ENCODE measurements around the gene SYVN1.

The SYVN1 gene

GRCh38 chr11:65156926-65157325 lies 22.6 kb upstream of the SYVN1 start:
- ChIA-PET POLR2A (no interaction called here), CTCF (interaction anchor here (0.7 kb wide), 1 partner anchor 803 kb away, joined by 3 read pairs; no protein-coding TSS in a partner anchor)
- Histone ChIP-seq H3K27ac (ENCODE audit: extremely low read depth, low read depth, low read length) (no peak overlapping the region), H3K36me3 (ENCODE audit: control insufficient read depth in 2 of 2, insufficient read depth in 1 of 2, low read length in 2 of 2) (no peaks in the 10 kb centered on the region), H3K4me1 (ENCODE audit: control insufficient read depth, insufficient read depth, low read length) (no peaks in the 10 kb centered on the region), H3K4me3 (ENCODE audit: low read depth, low read length) (no peak overlapping the region), H3K9me3 (ENCODE audit: control insufficient read depth, insufficient read depth, low read depth, low read length) (no peaks in the 10 kb centered on the region)
- no peak for TF ChIP-seq ZNF510 (tag by site-specific recombination; IDR thresholded peaks at IDR 0.05; ENCODE audit: insufficient replicate concordance)
- TF ChIP-seq, protein P1, sequence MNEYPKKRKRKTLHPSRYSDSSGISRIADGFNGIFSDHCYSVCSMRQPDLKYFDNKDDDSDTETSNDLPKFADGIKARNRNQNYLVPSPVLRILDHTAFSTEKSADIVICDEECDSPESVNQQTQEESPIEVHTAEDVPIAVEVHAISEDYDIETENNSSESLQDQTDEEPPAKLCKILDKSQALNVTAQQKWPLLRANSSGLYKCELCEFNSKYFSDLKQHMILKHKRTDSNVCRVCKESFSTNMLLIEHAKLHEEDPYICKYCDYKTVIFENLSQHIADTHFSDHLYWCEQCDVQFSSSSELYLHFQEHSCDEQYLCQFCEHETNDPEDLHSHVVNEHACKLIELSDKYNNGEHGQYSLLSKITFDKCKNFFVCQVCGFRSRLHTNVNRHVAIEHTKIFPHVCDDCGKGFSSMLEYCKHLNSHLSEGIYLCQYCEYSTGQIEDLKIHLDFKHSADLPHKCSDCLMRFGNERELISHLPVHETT (tag by site-specific recombination; IDR thresholded peaks at IDR 0.05): no peak
- TF ChIP-seq TCF7L2 (IDR thresholded peaks at IDR 0.05; ENCODE audit: borderline replicate concordance, low read depth, low read length): no peak
- TF ChIP-seq, protein P2, sequence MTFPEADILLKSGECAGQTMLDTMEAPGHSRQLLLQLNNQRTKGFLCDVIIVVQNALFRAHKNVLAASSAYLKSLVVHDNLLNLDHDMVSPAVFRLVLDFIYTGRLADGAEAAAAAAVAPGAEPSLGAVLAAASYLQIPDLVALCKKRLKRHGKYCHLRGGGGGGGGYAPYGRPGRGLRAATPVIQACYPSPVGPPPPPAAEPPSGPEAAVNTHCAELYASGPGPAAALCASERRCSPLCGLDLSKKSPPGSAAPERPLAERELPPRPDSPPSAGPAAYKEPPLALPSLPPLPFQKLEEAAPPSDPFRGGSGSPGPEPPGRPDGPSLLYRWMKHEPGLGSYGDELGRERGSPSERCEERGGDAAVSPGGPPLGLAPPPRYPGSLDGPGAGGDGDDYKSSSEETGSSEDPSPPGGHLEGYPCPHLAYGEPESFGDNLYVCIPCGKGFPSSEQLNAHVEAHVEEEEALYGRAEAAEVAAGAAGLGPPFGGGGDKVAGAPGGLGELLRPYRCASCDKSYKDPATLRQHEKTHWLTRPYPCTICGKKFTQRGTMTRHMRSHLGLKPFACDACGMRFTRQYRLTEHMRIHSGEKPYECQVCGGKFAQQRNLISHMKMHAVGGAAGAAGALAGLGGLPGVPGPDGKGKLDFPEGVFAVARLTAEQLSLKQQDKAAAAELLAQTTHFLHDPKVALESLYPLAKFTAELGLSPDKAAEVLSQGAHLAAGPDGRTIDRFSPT (tag by site-specific recombination; IDR thresholded peaks at IDR 0.05): no peak
- no peak for TF ChIP-seq ZBTB7A (tag by site-specific recombination; IDR thresholded peaks at IDR 0.05; ENCODE audit: low read depth)

GRCh38 chr11:65156256-65156655 lies 21.9 kb upstream of the SYVN1 start:
- CTCF ChIA-PET: interaction anchor here (0.7 kb wide), 1 partner anchor 802 kb away, joined by 3 read pairs; no protein-coding TSS in a partner anchor
- Histone ChIP-seq H3K4me3 (ENCODE audit: low read depth, low read length) (no peak overlapping the region), H3K27ac (ENCODE audit: extremely low read depth, low read depth, low read length) (no peak overlapping the region), H3K36me3 (ENCODE audit: control insufficient read depth in 2 of 2, insufficient read depth in 1 of 2, low read length in 2 of 2) (no peaks in the 10 kb centered on the region), H3K4me1 (ENCODE audit: control insufficient read depth, insufficient read depth, low read length) (no peaks in the 10 kb centered on the region), H3K9me3 (ENCODE audit: control insufficient read depth, insufficient read depth, low read depth, low read length) (no peaks in the 10 kb centered on the region)
- TF ChIP-seq ZIC2 (tag by site-specific recombination; IDR thresholded peaks at IDR 0.05) (no peak), FEZF1 (tag by site-specific recombination; IDR thresholded peaks at IDR 0.05) (no peak), ZNF747 (tag by site-specific recombination; IDR thresholded peaks at IDR 0.05) (no peak), ZNF146 (tag by site-specific recombination; IDR thresholded peaks at IDR 0.05) (no peak), ZNF302 (tag by site-specific recombination; IDR thresholded peaks at IDR 0.05; ENCODE audit: low read depth) (no peak), GLI4 (tag by site-specific recombination; IDR thresholded peaks at IDR 0.05) (no peak), ZNF37A (tag by site-specific recombination; IDR thresholded peaks at IDR 0.05) (no peak), ZBTB26 (tag by site-specific recombination; optimal IDR thresholded peaks at IDR 0.05) (no peak), ZNF155 (tag by site-specific recombination; IDR thresholded peaks at IDR 0.05) (no peak), ZNF26 (tag by site-specific recombination; IDR thresholded peaks at IDR 0.05) (no peak), ZNF792 (tag by site-specific recombination; IDR thresholded peaks at IDR 0.05) (no peak), ZNF843 (tag by site-specific recombination; IDR thresholded peaks at IDR 0.05) (no peak), ZFP69B (tag by site-specific recombination; IDR thresholded peaks at IDR 0.05) (no peak), ZNF311 (tag by site-specific recombination; IDR thresholded peaks at IDR 0.05; ENCODE audit: borderline replicate concordance) (no peak), ZNF391 (tag by site-specific recombination; IDR thresholded peaks at IDR 0.05; ENCODE audit: borderline replicate concordance, low read depth) (no peak)
- TF ChIP-seq, protein P3, sequence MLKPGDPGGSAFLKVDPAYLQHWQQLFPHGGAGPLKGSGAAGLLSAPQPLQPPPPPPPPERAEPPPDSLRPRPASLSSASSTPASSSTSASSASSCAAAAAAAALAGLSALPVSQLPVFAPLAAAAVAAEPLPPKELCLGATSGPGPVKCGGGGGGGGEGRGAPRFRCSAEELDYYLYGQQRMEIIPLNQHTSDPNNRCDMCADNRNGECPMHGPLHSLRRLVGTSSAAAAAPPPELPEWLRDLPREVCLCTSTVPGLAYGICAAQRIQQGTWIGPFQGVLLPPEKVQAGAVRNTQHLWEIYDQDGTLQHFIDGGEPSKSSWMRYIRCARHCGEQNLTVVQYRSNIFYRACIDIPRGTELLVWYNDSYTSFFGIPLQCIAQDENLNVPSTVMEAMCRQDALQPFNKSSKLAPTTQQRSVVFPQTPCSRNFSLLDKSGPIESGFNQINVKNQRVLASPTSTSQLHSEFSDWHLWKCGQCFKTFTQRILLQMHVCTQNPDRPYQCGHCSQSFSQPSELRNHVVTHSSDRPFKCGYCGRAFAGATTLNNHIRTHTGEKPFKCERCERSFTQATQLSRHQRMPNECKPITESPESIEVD (tag by site-specific recombination; IDR thresholded peaks at IDR 0.05): no peak
- POLR2A ChIA-PET: no interaction called here

All from HEK293 (cell line).